Measurements from ENCODE around the gene ECI1.

GRCh38 chr16:2276368-2277195 is 25.2 kb upstream of the ECI1 start:
- TF ChIP-seq CTCF (conservative IDR thresholded peaks at IDR 0.05) (no peak), ZFX (IDR thresholded peaks at IDR 0.05) (no peak)
